GM12878 (cell line): ENCODE results near the gene ANKRD44.

Experiments
- EZH2 ChIP-seq: IDR thresholded peaks from 2 replicates; pipeline ENCODE4 v1.6.1; 2012; ENCODE audit warnings: low read depth, mild to moderate bottlenecking, control low read depth, inconsistent platforms, low read length, borderline replicate concordance; ENCODE audit not compliant: control insufficient read depth
- NR2C1 ChIP-seq: fragments of 450-650 bp; IDR thresholded peaks from 2 replicates; pipeline ENCODE4 v1.6.1; 2017; ENCODE audit warnings: antibody characterized with exemption, mild to moderate bottlenecking, moderate library complexity
- POLR2A ChIP-seq: IDR thresholded peaks from 2 replicates; pipeline ENCODE4 v1.6.1; 2011; ENCODE audit warnings: low read depth, mild to moderate bottlenecking, low read length
- TF ChIP-seq, protein P1 (sequence below), 3 experiments: IDR thresholded peaks in 2 of 3; conservative IDR thresholded peaks in 1 of 3; 2 replicates each; pipeline ENCODE4 v1.5.1; 2011; ENCODE audit warnings: low read depth in 3 of 3, low read length in 3 of 3, mild to moderate bottlenecking in 3 of 3, control low read depth in 2 of 3, moderate library complexity in 2 of 3, inconsistent platforms in 1 of 3, mixed read lengths in 1 of 3; ENCODE audit not compliant: control insufficient read depth in 2 of 3, insufficient read depth in 1 of 3; ENCODE audit errors: extremely low read depth in 1 of 3
- TF ChIP-seq, protein P2 (sequence below): IDR thresholded peaks from 2 replicates; pipeline ENCODE4 v1.6.1; 2012; ENCODE audit warnings: low read depth, low read length, improper control_type of control experiment

DNA sequence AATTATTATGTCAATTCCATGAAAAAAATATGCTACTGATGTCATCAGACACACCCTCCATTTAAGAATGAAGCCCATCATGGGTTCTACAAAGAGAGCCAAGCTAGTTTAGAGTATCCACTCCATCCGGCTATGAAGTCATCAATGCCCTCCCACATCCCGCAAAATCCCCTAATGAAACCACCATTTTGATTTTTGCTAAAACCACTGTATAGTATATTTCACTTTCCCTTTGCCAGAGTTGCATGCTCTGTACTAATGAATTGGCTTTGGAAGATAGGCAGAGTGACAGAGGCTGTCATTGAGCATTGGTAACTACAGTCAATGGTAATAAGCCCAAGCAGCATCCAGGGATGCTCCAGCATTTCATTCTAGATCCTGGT, 118.6 kb downstream of the ANKRD44 start:
- TF ChIP-seq POLR2A = no peak
- TF ChIP-seq EZH2 = no peak
- TF ChIP-seq, protein P1, sequence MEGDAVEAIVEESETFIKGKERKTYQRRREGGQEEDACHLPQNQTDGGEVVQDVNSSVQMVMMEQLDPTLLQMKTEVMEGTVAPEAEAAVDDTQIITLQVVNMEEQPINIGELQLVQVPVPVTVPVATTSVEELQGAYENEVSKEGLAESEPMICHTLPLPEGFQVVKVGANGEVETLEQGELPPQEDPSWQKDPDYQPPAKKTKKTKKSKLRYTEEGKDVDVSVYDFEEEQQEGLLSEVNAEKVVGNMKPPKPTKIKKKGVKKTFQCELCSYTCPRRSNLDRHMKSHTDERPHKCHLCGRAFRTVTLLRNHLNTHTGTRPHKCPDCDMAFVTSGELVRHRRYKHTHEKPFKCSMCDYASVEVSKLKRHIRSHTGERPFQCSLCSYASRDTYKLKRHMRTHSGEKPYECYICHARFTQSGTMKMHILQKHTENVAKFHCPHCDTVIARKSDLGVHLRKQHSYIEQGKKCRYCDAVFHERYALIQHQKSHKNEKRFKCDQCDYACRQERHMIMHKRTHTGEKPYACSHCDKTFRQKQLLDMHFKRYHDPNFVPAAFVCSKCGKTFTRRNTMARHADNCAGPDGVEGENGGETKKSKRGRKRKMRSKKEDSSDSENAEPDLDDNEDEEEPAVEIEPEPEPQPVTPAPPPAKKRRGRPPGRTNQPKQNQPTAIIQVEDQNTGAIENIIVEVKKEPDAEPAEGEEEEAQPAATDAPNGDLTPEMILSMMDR (IDR thresholded peaks at IDR 0.05 in 2 of 3, conservative IDR thresholded peaks at IDR 0.05 in 1 of 3; ENCODE audit: control insufficient read depth in 2 of 3, extremely low read depth in 1 of 3, insufficient read depth in 1 of 3, low read depth in 3 of 3, low read length in 3 of 3) = no peak
- TF ChIP-seq NR2C1 = no peak
- TF ChIP-seq, protein P2, sequence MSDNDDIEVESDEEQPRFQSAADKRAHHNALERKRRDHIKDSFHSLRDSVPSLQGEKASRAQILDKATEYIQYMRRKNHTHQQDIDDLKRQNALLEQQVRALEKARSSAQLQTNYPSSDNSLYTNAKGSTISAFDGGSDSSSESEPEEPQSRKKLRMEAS = no peak
